ENCODE measurements around the gene SFRP5.

The SFRP5 gene

GRCh38 chr10:97755718-97756117 is 16.1 kb downstream of the SFRP5 start:
- Histone ChIP-seq H3K27me3 (ENCODE audit: control insufficient read depth, insufficient read depth, low read length, poor library complexity, severe bottlenecking) (no peaks in the 10 kb centered on the region), H3K27ac (ENCODE audit: insufficient read depth, low read depth, low read length, poor library complexity, severe bottlenecking) (no peak overlapping the region), H3K4me1 (ENCODE audit: control insufficient read depth, insufficient read depth, low read length) (no peaks in the 10 kb centered on the region), H3K9me3 (ENCODE audit: control insufficient read depth, low read length) (no peaks in the 10 kb centered on the region), H3K4me3 (ENCODE audit: insufficient read depth, low read depth, low read length) (no peak overlapping the region), H3K36me3 (ENCODE audit: control insufficient read depth, insufficient read depth, low read length) (peaks cover 4% of the 10 kb centered on the region)
- WGBS, 2 experiments: 92 to 95% methylated on average over 6 of the region's 6 CpGs

GRCh38 chr10:97754726-97755125 is 17.1 kb downstream of the SFRP5 start:
- WGBS, 2 experiments: 83 to 87% methylated on average over 4 of the region's 4 CpGs
- Histone ChIP-seq H3K4me3 (ENCODE audit: insufficient read depth, low read depth, low read length) (no peak overlapping the region), H3K36me3 (ENCODE audit: control insufficient read depth, insufficient read depth, low read length) (peaks cover 6% of the 10 kb centered on the region)

GRCh38 chr10:97752956-97753355 is 18.8 kb downstream of the SFRP5 start:
- Histone ChIP-seq H3K36me3 (ENCODE audit: control insufficient read depth, insufficient read depth, low read length) (peaks cover 8% of the 10 kb centered on the region), H3K4me1 (ENCODE audit: control insufficient read depth, insufficient read depth, low read length) (no peaks in the 10 kb centered on the region), H3K27ac (ENCODE audit: insufficient read depth, low read depth, low read length, poor library complexity, severe bottlenecking) (no peak overlapping the region), H3K9me3 (ENCODE audit: control insufficient read depth, low read length) (no peaks in the 10 kb centered on the region), H3K4me3 (ENCODE audit: insufficient read depth, low read depth, low read length) (no peak overlapping the region), H3K27me3 (ENCODE audit: control insufficient read depth, insufficient read depth, low read length, poor library complexity, severe bottlenecking) (no peaks in the 10 kb centered on the region)
- WGBS, 2 experiments: 95 to 96% methylated on average over 18 of the region's 18 CpGs

More at GRCh38 chr10:97754726-97755125, 17.1 kb downstream of the SFRP5 start:
- no peaks in the 10 kb centered on the region for H3K9me3 ChIP-seq (ENCODE audit: control insufficient read depth, low read length)
- no peak overlapping the region for H3K27ac ChIP-seq (ENCODE audit: insufficient read depth, low read depth, low read length, poor library complexity, severe bottlenecking)
- no peaks in the 10 kb centered on the region for H3K27me3 ChIP-seq (ENCODE audit: control insufficient read depth, insufficient read depth, low read length, poor library complexity, severe bottlenecking)
- no peaks in the 10 kb centered on the region for H3K4me1 ChIP-seq (ENCODE audit: control insufficient read depth, insufficient read depth, low read length)

- Histone ChIP-seq H3K36me3 (ENCODE audit: control insufficient read depth, insufficient read depth, low read length) (peaks cover 13% of the 10 kb centered on the region), H3K9me3 (ENCODE audit: control insufficient read depth, low read length) (no peaks in the 10 kb centered on the region), H3K27ac (ENCODE audit: insufficient read depth, low read depth, low read length, poor library complexity, severe bottlenecking) (no peak overlapping the region), H3K27me3 (ENCODE audit: control insufficient read depth, insufficient read depth, low read length, poor library complexity, severe bottlenecking) (no peaks in the 10 kb centered on the region), H3K4me3 (ENCODE audit: insufficient read depth, low read depth, low read length) (no peak overlapping the region), H3K4me1 (ENCODE audit: control insufficient read depth, insufficient read depth, low read length) (no peaks in the 10 kb centered on the region)
- 92 to 95% methylated on average over 10 of the region's 10 CpGs for WGBS, 2 experiments
Measured at GRCh38 chr10:97748116-97748515, 23.7 kb downstream of the SFRP5 start.

GRCh38 chr10:97747573-97747972 is 24.2 kb downstream of the SFRP5 start:
- peaks cover 13% of the 10 kb centered on the region for H3K36me3 ChIP-seq (ENCODE audit: control insufficient read depth, insufficient read depth, low read length)
- no peaks in the 10 kb centered on the region for H3K4me1 ChIP-seq (ENCODE audit: control insufficient read depth, insufficient read depth, low read length)
- no peak overlapping the region for H3K4me3 ChIP-seq (ENCODE audit: insufficient read depth, low read depth, low read length)
- no peak overlapping the region for H3K27ac ChIP-seq (ENCODE audit: insufficient read depth, low read depth, low read length, poor library complexity, severe bottlenecking)
- H3K9me3 ChIP-seq (ENCODE audit: control insufficient read depth, low read length): no peaks in the 10 kb centered on the region
- 85 to 93% methylated on average over 1 of the region's 1 CpG for WGBS, 2 experiments
- no peaks in the 10 kb centered on the region for H3K27me3 ChIP-seq (ENCODE audit: control insufficient read depth, insufficient read depth, low read length, poor library complexity, severe bottlenecking)

GRCh38 chr10:97744405-97745035 is 27.3 kb downstream of the SFRP5 start:
- H3K36me3 ChIP-seq (ENCODE audit: control insufficient read depth, insufficient read depth, low read length): peaks cover 14% of the 10 kb centered on the region
- H3K4me1 ChIP-seq (ENCODE audit: control insufficient read depth, insufficient read depth, low read length): no peaks in the 10 kb centered on the region
- WGBS, 2 experiments: 93 to 94% methylated on average over 15 of the region's 15 CpGs
- H3K27ac ChIP-seq (ENCODE audit: insufficient read depth, low read depth, low read length, poor library complexity, severe bottlenecking): no peak overlapping the region
- no peaks in the 10 kb centered on the region for H3K27me3 ChIP-seq (ENCODE audit: control insufficient read depth, insufficient read depth, low read length, poor library complexity, severe bottlenecking)
- no peaks in the 10 kb centered on the region for H3K9me3 ChIP-seq (ENCODE audit: control insufficient read depth, low read length)
- no peak overlapping the region for H3K4me3 ChIP-seq (ENCODE audit: insufficient read depth, low read depth, low read length)

GRCh38 chr10:97743169-97743943 is 28.4 kb downstream of the SFRP5 start:
- H3K27me3 ChIP-seq (ENCODE audit: control insufficient read depth, insufficient read depth, low read length, poor library complexity, severe bottlenecking): no peaks in the 10 kb centered on the region
- no peak overlapping the region for H3K27ac ChIP-seq (ENCODE audit: insufficient read depth, low read depth, low read length, poor library complexity, severe bottlenecking)
- H3K4me3 ChIP-seq (ENCODE audit: insufficient read depth, low read depth, low read length): no peak overlapping the region
- no peaks in the 10 kb centered on the region for H3K9me3 ChIP-seq (ENCODE audit: control insufficient read depth, low read length)
- peaks cover 14% of the 10 kb centered on the region for H3K36me3 ChIP-seq (ENCODE audit: control insufficient read depth, insufficient read depth, low read length)
- WGBS, 2 experiments: 94 to 95% methylated on average over 10 of the region's 10 CpGs
- H3K4me1 ChIP-seq (ENCODE audit: control insufficient read depth, insufficient read depth, low read length): no peaks in the 10 kb centered on the region

- no peaks in the 10 kb centered on the region for H3K4me1 ChIP-seq (ENCODE audit: control insufficient read depth, insufficient read depth, low read length)
- H3K27me3 ChIP-seq (ENCODE audit: control insufficient read depth, insufficient read depth, low read length, poor library complexity, severe bottlenecking): peaks cover 10% of the 10 kb centered on the region
- peaks cover 4% of the 10 kb centered on the region for H3K36me3 ChIP-seq (ENCODE audit: control insufficient read depth, insufficient read depth, low read length)
- no peak overlapping the region for H3K4me3 ChIP-seq (ENCODE audit: insufficient read depth, low read depth, low read length)
- H3K9me3 ChIP-seq (ENCODE audit: control insufficient read depth, low read length): no peaks in the 10 kb centered on the region
- H3K27ac ChIP-seq (ENCODE audit: insufficient read depth, low read depth, low read length, poor library complexity, severe bottlenecking): no peak overlapping the region
- WGBS, 2 experiments: 82 to 83% methylated on average over 2 of the region's 2 CpGs
Measured at GRCh38 chr10:97740613-97741012, 31.2 kb downstream of the SFRP5 start.

- no peaks in the 10 kb centered on the region for H3K4me1 ChIP-seq (ENCODE audit: control insufficient read depth, insufficient read depth, low read length)
- no peak overlapping the region for H3K27ac ChIP-seq (ENCODE audit: insufficient read depth, low read depth, low read length, poor library complexity, severe bottlenecking)
- no peak overlapping the region for H3K4me3 ChIP-seq (ENCODE audit: insufficient read depth, low read depth, low read length)
Measured at GRCh38 chr10:97738616-97739015, 33.2 kb downstream of the SFRP5 start.

GRCh38 chr10:97737770-97738265 is 34.0 kb downstream of the SFRP5 start:
- H3K4me1 ChIP-seq (ENCODE audit: control insufficient read depth, insufficient read depth, low read length): no peaks in the 10 kb centered on the region
- whole genome bisulfite sequencing, 2 experiments: 32 to 34% methylated on average over 14 of the region's 14 CpGs
- H3K9me3 ChIP-seq (ENCODE audit: control insufficient read depth, low read length): no peaks in the 10 kb centered on the region
- peaks cover 4% of the 10 kb centered on the region for H3K36me3 ChIP-seq (ENCODE audit: control insufficient read depth, insufficient read depth, low read length)
- H3K27ac ChIP-seq (ENCODE audit: insufficient read depth, low read depth, low read length, poor library complexity, severe bottlenecking): no peak overlapping the region
- H3K4me3 ChIP-seq (ENCODE audit: insufficient read depth, low read depth, low read length): peak overlapping the region; percentile 87
- H3K27me3 ChIP-seq (ENCODE audit: control insufficient read depth, insufficient read depth, low read length, poor library complexity, severe bottlenecking): peaks cover 22% of the 10 kb centered on the region

More at GRCh38 chr10:97738616-97739015, 33.2 kb downstream of the SFRP5 start:
- Histone ChIP-seq H3K27me3 (ENCODE audit: control insufficient read depth, insufficient read depth, low read length, poor library complexity, severe bottlenecking) (peaks cover 22% of the 10 kb centered on the region), H3K9me3 (ENCODE audit: control insufficient read depth, low read length) (no peaks in the 10 kb centered on the region), H3K36me3 (ENCODE audit: control insufficient read depth, insufficient read depth, low read length) (peaks cover 4% of the 10 kb centered on the region)
- WGBS, 2 experiments: 90 to 93% methylated on average over 4 of the region's 4 CpGs
